Liver (tissue), 9 donors: ENCODE measurements around the gene RAB3GAP1. TPM values are rescaled to one million over a fixed set of nuclear protein-coding genes. Genes with fewer than 3 reads are reported as not detected.

Experiments
- DNase-seq: peaks from one replicate; pipeline ENCODE4 v3.0.0-alpha.2; 2017; ENCODE audit warnings: low spot score
- H3K27ac ChIP-seq, 2 donors: one replicate each; pipeline ENCODE4 v1.7.0; 2013; ENCODE audit warnings: inconsistent platforms in 2 of 2, low read length in 2 of 2, control low read depth in 1 of 2, low read depth in 1 of 2, mild to moderate bottlenecking in 1 of 2
- H3K27me3 ChIP-seq, 4 donors: one replicate each; pipeline versions ENCODE4 v1.6.1 to v1.7.0; 2013; ENCODE audit warnings: low read length in 3 of 4, inconsistent platforms in 1 of 4, mild to moderate bottlenecking in 1 of 4, moderate library complexity in 1 of 4; ENCODE audit not compliant: control insufficient read depth in 4 of 4, insufficient read depth in 4 of 4
- H3K36me3 ChIP-seq, 4 donors: one replicate each; pipeline versions ENCODE4 v1.6.1 to v1.7.0; 2013; ENCODE audit warnings: low read length in 3 of 4, mild to moderate bottlenecking in 3 of 4, low read depth in 1 of 4, moderate library complexity in 1 of 4; ENCODE audit not compliant: control insufficient read depth in 4 of 4, insufficient read depth in 3 of 4
- H3K4me1 ChIP-seq, 4 donors: one replicate each; pipeline versions ENCODE4 v1.6.1 to v1.7.0; 2013; ENCODE audit warnings: low read length in 3 of 4, mild to moderate bottlenecking in 3 of 4, moderate library complexity in 1 of 4; ENCODE audit not compliant: control insufficient read depth in 4 of 4, insufficient read depth in 4 of 4
- H3K4me3 ChIP-seq, 3 donors: one replicate each; pipeline versions ENCODE4 v1.6.1 to v1.7.0; 2013; ENCODE audit warnings: low read length in 3 of 3, control low read depth in 1 of 3, low read depth in 1 of 3, mild to moderate bottlenecking in 1 of 3
- H3K9ac ChIP-seq, 2 donors: one replicate each; pipeline ENCODE4 v1.7.0; 2013; ENCODE audit warnings: low read length in 2 of 2, mild to moderate bottlenecking in 2 of 2, moderate library complexity in 2 of 2, control low read depth in 1 of 2, low read depth in 1 of 2
- H3K9me3 ChIP-seq, 4 donors: one replicate each; pipeline versions ENCODE4 v1.6.1 to v1.7.0; 2013; ENCODE audit warnings: low read length in 3 of 4; ENCODE audit not compliant: control insufficient read depth in 4 of 4
- ATF3 ChIP-seq: IDR thresholded peaks from 2 replicates; pipeline ENCODE4 v1.6.1; 2016; ENCODE audit warnings: antibody characterized with exemption
- CTCF ChIP-seq: fragments of 150-350 bp; IDR thresholded peaks from 2 replicates; pipeline ENCODE4 v1.5.1; 2017; ENCODE audit warnings: improper control_type of control experiment, low read depth, low read length; ENCODE audit not compliant: missing input control
- FOXA2 ChIP-seq: IDR thresholded peaks from 2 replicates; pipeline ENCODE4 v1.6.1; 2016; ENCODE audit warnings: antibody characterized with exemption
- GABPA ChIP-seq, 2 donors: IDR thresholded peaks in 1 of 2; conservative IDR thresholded peaks in 1 of 2; 2 replicates each; pipeline ENCODE4 v1.6.1; 2016; ENCODE audit warnings: antibody characterized with exemption in 2 of 2, mild to moderate bottlenecking in 1 of 2, moderate library complexity in 1 of 2
- HNF4A ChIP-seq, 2 donors: conservative IDR thresholded peaks; 2 replicates each; pipeline ENCODE4 v1.6.1; 2016; ENCODE audit warnings: antibody characterized with exemption in 2 of 2, mild to moderate bottlenecking in 2 of 2
- HNF4G ChIP-seq: IDR thresholded peaks from 2 replicates; pipeline ENCODE4 v1.6.1; 2016; ENCODE audit warnings: antibody characterized with exemption
- MAX ChIP-seq: IDR thresholded peaks from 2 replicates; pipeline ENCODE4 v1.6.1; 2016; ENCODE audit warnings: antibody characterized with exemption
- NR2F2 ChIP-seq: IDR thresholded peaks from 2 replicates; pipeline ENCODE4 v1.6.1; 2016; ENCODE audit warnings: antibody characterized with exemption
- RXRA ChIP-seq, 2 donors: IDR thresholded peaks; 2 replicates each; pipeline ENCODE4 v1.6.1; 2017 to 2018; ENCODE audit warnings: antibody characterized with exemption in 2 of 2, mild to moderate bottlenecking in 1 of 2
- SP1 ChIP-seq: IDR thresholded peaks from 2 replicates; pipeline ENCODE4 v1.6.1; 2018; ENCODE audit warnings: antibody characterized with exemption, mild to moderate bottlenecking
- YY1 ChIP-seq: IDR thresholded peaks from 2 replicates; pipeline ENCODE4 v1.6.1; 2016; ENCODE audit warnings: antibody characterized with exemption, mild to moderate bottlenecking
- WGBS: extraction: QIAGEN DNeasy Blood & Tissue Kit; methylation state at CpG from one replicate; pipeline ENCODE4 v1.1.7; 2013; 5-methylcytosine and 5-hydroxymethylcytosine counted together
- polyA plus RNA-seq, 2 donors: library from polyadenylated mRNA; stranded (reverse) in 1 of 2; unstranded in 1 of 2; fragments of 200-250 nt in 1 of 2; fragments of >200 nt in 1 of 2; fragmentation: Nextera tagmentation in 1 of 2; extraction: Ambion mirVana in 1 of 2; gene quantifications; one replicate each; pipeline versions ENCODE4 v1.2.1 to v1.2.3, GENCODE V29; 2013 to 2015
- total RNA-seq, 2 donors: library from RNA; depleted of rRNA; stranded (reverse); fragments of >200 nt; gene quantifications; one replicate each; pipeline ENCODE4 v1.2.3, GENCODE V29; 2014
- donor health status: healthy.
- donor health status: healthy.
- donor health status: healthy.
- donor health status: healthy.
- donor health status: healthy.

Gene RAB3GAP1
- total and polyA plus RNA-seq, 4 donors = 8.8 to 30.0 (median 15.1) TPM

- H3K27ac ChIP-seq = no peak overlapping the region
- over 99% methylated on average over 2 of the region's 2 CpGs for WGBS
- peaks cover 0 to 1% (median 0%) of the 10 kb centered on the region in 4 donors for H3K4me1 ChIP-seq
- no peak overlapping the region for H3K9ac ChIP-seq
- H3K9me3 ChIP-seq = peaks cover 2 to 15% (median 6%) of the 10 kb centered on the region in 4 donors
- TF ChIP-seq SP1 = no peak
- peak in 1 of 2 donors; percentile 30 for TF ChIP-seq HNF4A (conservative IDR thresholded peaks at IDR 0.05)
- peak in 1 of 2 donors; percentile 24 for TF ChIP-seq RXRA (IDR thresholded peaks at IDR 0.05)
- H3K27me3 ChIP-seq = no peaks in the 10 kb centered on the region
- H3K4me3 ChIP-seq = no peak overlapping the region
- peaks cover 2 to 23% (median 20%) of the 10 kb centered on the region in 4 donors for H3K36me3 ChIP-seq
- DNase-seq = no peak
Measured at GRCh38 chr2:135144343-135144742, 92.3 kb downstream of the RAB3GAP1 start.

GRCh38 chr2:135149251-135149650 is 97.2 kb downstream of the RAB3GAP1 start:
- H3K9ac ChIP-seq = no peak overlapping the region
- peaks cover 0 to 4% (median 0%) of the 10 kb centered on the region in 4 donors for H3K9me3 ChIP-seq
- WGBS = 75% methylated on average over 1 of the region's 1 CpG
- H3K4me3 ChIP-seq = no peak overlapping the region
- TF ChIP-seq ATF3 (no peak), FOXA2 (no peak), GABPA (IDR thresholded peaks at IDR 0.05 in 1 of 2, conservative IDR thresholded peaks at IDR 0.05 in 1 of 2) (no peak), HNF4G (no peak), RXRA (IDR thresholded peaks at IDR 0.05) (no peak), CTCF (no peak)
- DNase-seq = no peak
- H3K27ac ChIP-seq = no peak overlapping the region
- H3K36me3 ChIP-seq = peaks cover 4 to 33% (median 24%) of the 10 kb centered on the region in 4 donors
- H3K27me3 ChIP-seq = no peaks in the 10 kb centered on the region
- H3K4me1 ChIP-seq = peaks cover 0 to 2% (median 0%) of the 10 kb centered on the region in 4 donors

GRCh38 chr2:135150725-135151124 is 98.6 kb downstream of the RAB3GAP1 start:
- Histone ChIP-seq H3K36me3 (peaks cover 4 to 40% (median 24%) of the 10 kb centered on the region in 4 donors), H3K9ac (no peak overlapping the region), H3K4me3 (no peak overlapping the region), H3K27ac (no peak overlapping the region), H3K4me1 (peaks cover 0 to 2% (median 0%) of the 10 kb centered on the region in 4 donors), H3K9me3 (no peaks in the 10 kb centered on the region), H3K27me3 (no peaks in the 10 kb centered on the region)
- no peak for DNase-seq
- WGBS = 97% methylated on average over 1 of the region's 1 CpG
- peak; percentile 32 to 58 for TF ChIP-seq HNF4A (conservative IDR thresholded peaks at IDR 0.05)
- no peak for TF ChIP-seq HNF4G
- TF ChIP-seq YY1 = no peak
- TF ChIP-seq RXRA (IDR thresholded peaks at IDR 0.05) = peak in 1 of 2 donors; percentile 32

- no peak overlapping the region for H3K27ac ChIP-seq
- H3K9me3 ChIP-seq = no peaks in the 10 kb centered on the region
- H3K4me3 ChIP-seq = no peak overlapping the region
- H3K4me1 ChIP-seq = peaks cover 0 to 2% (median 0%) of the 10 kb centered on the region in 4 donors
- no peaks in the 10 kb centered on the region for H3K27me3 ChIP-seq
- H3K36me3 ChIP-seq = peaks cover 4 to 43% (median 25%) of the 10 kb centered on the region in 4 donors
- H3K9ac ChIP-seq = no peak overlapping the region
- no peak for TF ChIP-seq YY1
- no peak for TF ChIP-seq ATF3
- no peak for TF ChIP-seq CTCF
- no peak for TF ChIP-seq MAX
- no peak for TF ChIP-seq NR2F2
- no peak for TF ChIP-seq SP1
- 91% methylated on average over 3 of the region's 3 CpGs for WGBS
- DNase-seq = no peak
Measured at GRCh38 chr2:135151615-135152014, 99.5 kb downstream of the RAB3GAP1 start.
